HUDEP-2 (cell line): ENCODE data around the gene POP4.

Experiments
- DNase-seq, 76 experiments: peaks; one replicate each; lab custom pipeline; 2025; ENCODE audit not compliant: unreplicated experiment in 76 of 76; lab: John Stamatoyannopoulos, UW

The POP4 gene

GRCh38 chr19:29610574-29611271 lies 4.6 kb downstream of the POP4 start:
- peak in 72 of 76 experiments; percentile 14 to 87 (median 63) for DNase-seq

GRCh38 chr19:29612121-29612520 lies 6.0 kb downstream of the POP4 start:
- DNase-seq = no peak

- DNase-seq = no peak
Observed at GRCh38 chr19:29612801-29613595, 6.9 kb downstream of the POP4 start.

- DNase-seq = no peak
Observed at GRCh38 chr19:29614046-29614445, 8.0 kb downstream of the POP4 start.

GRCh38 chr19:29614780-29615179 lies 8.7 kb downstream of the POP4 start:
- no peak for DNase-seq

GRCh38 chr19:29615891-29616425 lies 9.9 kb downstream of the POP4 start:
- no peak for DNase-seq

- no peak for DNase-seq
Observed at GRCh38 chr19:29616541-29616940, 10.5 kb downstream of the POP4 start.

- no peak for DNase-seq
Observed at GRCh38 chr19:29617366-29618266, 11.5 kb downstream of the POP4 start.

- DNase-seq = no peak
Observed at GRCh38 chr19:29618434-29618833, 12.4 kb downstream of the POP4 start.

- DNase-seq = no peak
Observed at GRCh38 chr19:29618871-29619270, 12.8 kb downstream of the POP4 start.

- no peak for DNase-seq
Observed at GRCh38 chr19:29620931-29621351, 14.9 kb downstream of the POP4 start.

GRCh38 chr19:29622166-29623070 lies 16.3 kb downstream of the POP4 start:
- peak in 36 of 76 experiments; percentile 6 to 51 (median 16) for DNase-seq

GRCh38 chr19:29623726-29624488 lies 17.8 kb downstream of the POP4 start:
- no peak for DNase-seq

- no peak for DNase-seq
Observed at GRCh38 chr19:29624489-29625185, 18.6 kb downstream of the POP4 start.

GRCh38 chr19:29625186-29625651 lies 19.1 kb downstream of the POP4 start:
- no peak for DNase-seq

- no peak for DNase-seq
Observed at GRCh38 chr19:29626386-29626785, 20.3 kb downstream of the POP4 start.

GRCh38 chr19:29626832-29627231 lies 20.7 kb downstream of the POP4 start:
- DNase-seq = peak in 6 of 76 experiments; percentile 8 to 27 (median 14)

GRCh38 chr19:29628661-29629385 lies 22.7 kb downstream of the POP4 start:
- no peak for DNase-seq
